Measurements from ENCODE around the gene MORN1.
"Not testable (repeated sequence)": the region's sequence is repeated elsewhere in the genome, so short reads cannot be mapped to it uniquely, and the experiment has no call there.

The MORN1 gene

GRCh38 chr1:2300004-2300771 is 91.2 kb downstream of the MORN1 start:
- H3K4me3 ChIP-seq (ENCODE audit: low read depth, low read length) = no peak overlapping the region
- TF ChIP-seq, protein P1, sequence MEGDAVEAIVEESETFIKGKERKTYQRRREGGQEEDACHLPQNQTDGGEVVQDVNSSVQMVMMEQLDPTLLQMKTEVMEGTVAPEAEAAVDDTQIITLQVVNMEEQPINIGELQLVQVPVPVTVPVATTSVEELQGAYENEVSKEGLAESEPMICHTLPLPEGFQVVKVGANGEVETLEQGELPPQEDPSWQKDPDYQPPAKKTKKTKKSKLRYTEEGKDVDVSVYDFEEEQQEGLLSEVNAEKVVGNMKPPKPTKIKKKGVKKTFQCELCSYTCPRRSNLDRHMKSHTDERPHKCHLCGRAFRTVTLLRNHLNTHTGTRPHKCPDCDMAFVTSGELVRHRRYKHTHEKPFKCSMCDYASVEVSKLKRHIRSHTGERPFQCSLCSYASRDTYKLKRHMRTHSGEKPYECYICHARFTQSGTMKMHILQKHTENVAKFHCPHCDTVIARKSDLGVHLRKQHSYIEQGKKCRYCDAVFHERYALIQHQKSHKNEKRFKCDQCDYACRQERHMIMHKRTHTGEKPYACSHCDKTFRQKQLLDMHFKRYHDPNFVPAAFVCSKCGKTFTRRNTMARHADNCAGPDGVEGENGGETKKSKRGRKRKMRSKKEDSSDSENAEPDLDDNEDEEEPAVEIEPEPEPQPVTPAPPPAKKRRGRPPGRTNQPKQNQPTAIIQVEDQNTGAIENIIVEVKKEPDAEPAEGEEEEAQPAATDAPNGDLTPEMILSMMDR (IDR thresholded peaks at IDR 0.05; ENCODE audit: low read depth, low read length) = no peak

DNA sequence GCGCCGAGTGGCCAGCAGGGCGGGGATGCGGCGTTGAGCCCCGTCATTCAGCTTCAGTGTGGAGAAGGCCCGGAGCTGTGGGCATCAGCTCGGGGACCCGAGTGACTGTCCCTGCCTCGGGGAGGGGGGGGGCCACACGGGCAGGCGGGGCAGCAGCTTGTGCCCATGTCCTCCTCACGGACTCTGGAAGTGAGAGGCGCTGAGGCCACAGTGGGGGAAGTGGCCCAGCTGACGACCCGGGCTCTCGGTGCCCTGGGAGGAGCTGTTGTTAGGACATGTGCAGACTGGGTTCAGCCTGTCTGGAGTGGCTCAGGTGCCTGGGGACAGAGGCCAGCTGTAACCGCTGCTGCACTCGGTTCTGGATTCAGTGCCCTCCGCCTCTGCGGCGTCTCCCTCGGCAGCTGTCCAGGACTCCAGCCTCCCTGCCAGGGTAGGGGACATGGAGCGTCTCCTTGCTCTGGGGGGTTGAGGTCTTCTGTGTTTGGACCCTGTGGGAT is 92.2 kb downstream of the MORN1 start:
- TF ChIP-seq, protein P1 (IDR thresholded peaks at IDR 0.05; ENCODE audit: low read depth, low read length) = no peak
- H3K4me3 ChIP-seq (ENCODE audit: low read depth, low read length) = no peak overlapping the region

GRCh38 chr1:2298685-2299084 is 92.7 kb downstream of the MORN1 start:
- TF ChIP-seq, protein P1 (IDR thresholded peaks at IDR 0.05; ENCODE audit: low read depth, low read length) = no peak
- H3K4me3 ChIP-seq (ENCODE audit: low read depth, low read length) = no peak overlapping the region

DNA sequence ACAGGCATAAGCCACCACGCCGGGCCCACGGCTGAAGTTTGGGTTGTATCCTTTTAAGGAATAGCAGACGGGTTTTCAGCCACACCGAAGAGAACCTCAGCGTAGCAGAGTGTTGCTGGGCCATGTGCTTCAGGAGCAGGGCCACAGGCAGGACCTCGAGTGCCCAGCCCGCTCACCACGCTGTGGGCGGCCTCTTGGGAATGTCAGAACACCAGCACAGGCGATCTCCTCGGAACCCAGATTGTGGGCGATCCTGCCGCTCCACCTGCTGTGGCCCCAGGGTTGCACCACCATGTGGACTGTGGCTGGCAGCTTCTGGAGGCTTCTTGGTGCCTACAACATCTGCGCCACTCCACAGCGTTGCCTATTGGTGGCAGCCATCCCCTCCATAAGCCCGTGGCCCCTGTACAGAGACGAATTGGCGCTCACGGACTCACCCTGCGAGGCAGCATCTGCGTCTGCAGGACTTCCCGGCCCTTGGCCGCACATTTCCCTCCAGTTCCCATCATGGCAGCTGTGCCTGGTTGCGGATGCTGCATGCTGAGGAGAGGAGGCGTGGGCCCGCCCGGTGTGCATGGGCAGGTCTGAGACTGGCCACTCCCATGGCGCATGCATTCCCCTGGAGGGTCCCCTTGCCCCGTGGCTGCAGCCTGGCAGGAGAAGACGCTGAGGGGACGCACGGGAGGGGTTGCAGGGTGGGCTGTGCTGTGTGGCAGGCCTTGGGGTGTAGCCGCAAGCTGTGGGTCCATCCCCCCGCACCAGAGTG is 93.9 kb downstream of the MORN1 start:
- H3K4me3 ChIP-seq (ENCODE audit: low read depth, low read length) = no peak overlapping the region
- TF ChIP-seq, protein P1 (IDR thresholded peaks at IDR 0.05; ENCODE audit: low read depth, low read length) = no peak

GRCh38 chr1:2296614-2297013 is 94.7 kb downstream of the MORN1 start:
- TF ChIP-seq, protein P1 (IDR thresholded peaks at IDR 0.05; ENCODE audit: low read depth, low read length) = no peak
- no peak overlapping the region for H3K4me3 ChIP-seq (ENCODE audit: low read depth, low read length)

DNA sequence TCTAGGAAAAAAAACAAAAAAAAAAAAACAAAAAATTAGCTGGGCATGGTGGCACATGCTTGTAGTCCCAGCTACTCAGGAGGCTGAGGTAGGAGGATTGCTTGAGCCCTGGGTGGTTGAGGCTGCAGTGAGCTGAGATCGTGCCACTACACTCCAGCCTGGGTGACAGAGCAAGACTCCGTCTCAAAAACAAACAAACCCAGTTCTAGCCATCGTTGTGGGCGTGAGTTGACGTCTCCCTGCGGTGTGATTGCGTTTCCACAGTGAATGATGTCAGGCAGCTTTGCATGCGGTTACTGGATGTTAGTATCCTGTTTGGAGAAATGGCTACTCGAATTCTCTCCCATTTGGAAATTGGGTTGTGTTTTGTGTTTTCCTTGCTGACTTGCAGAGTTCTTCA is 95.1 kb downstream of the MORN1 start:
- H3K4me3 ChIP-seq (ENCODE audit: low read depth, low read length) = not testable (repeated sequence)

DNA sequence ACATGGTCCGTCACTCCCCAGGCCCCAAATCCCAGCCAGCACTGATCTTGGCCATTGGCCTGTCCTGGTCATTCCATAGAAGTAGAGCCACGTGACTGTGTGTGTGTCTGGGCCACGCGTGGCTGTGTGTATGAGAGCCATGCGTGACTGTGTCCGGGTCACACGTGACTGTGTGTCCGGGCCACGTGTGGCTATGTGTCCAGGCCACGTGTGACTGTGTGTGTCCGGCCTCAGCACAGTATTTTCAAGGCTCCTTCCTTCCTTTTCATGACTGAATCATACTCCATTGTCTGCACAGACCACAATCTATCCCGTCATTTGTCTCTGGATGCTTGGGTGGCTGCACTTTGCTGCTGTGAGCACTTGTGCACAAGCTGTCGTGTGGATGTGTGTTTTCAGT is 95.8 kb downstream of the MORN1 start:
- H3K4me3 ChIP-seq (ENCODE audit: low read depth, low read length) = no peak overlapping the region
- TF ChIP-seq, protein P1 (IDR thresholded peaks at IDR 0.05; ENCODE audit: low read depth, low read length) = no peak
